Fibroblast of lung (primary cell): Measurements from ENCODE around the gene CBFA2T2. TPM values are rescaled to one million over a fixed set of nuclear protein-coding genes. Genes with fewer than 3 reads are reported as not detected.

Experiments used
- DNase-seq, 2 donors: peaks; one replicate each; pipeline versions ENCODE4 v3.0.0 to v3.0.0-alpha.2; 2010; ENCODE audit warnings: low read depth in 2 of 2
- H2AFZ ChIP-seq: 2 replicates; pipeline ENCODE4 v1.5.1; 2012; ENCODE audit warnings: low read length, control low read depth, inconsistent platforms
- H3K27ac ChIP-seq: 2 replicates; pipeline ENCODE4 v1.5.1; 2011; ENCODE audit warnings: low read length, control low read depth; ENCODE audit not compliant: insufficient read depth
- H3K27me3 ChIP-seq: 2 replicates; pipeline ENCODE4 v1.5.1; 2011; ENCODE audit warnings: mild to moderate bottlenecking, low read length; ENCODE audit not compliant: control insufficient read depth, insufficient read depth
- H3K36me3 ChIP-seq: 2 replicates; pipeline ENCODE4 v1.5.1; 2011; ENCODE audit warnings: low read length; ENCODE audit not compliant: control insufficient read depth, insufficient read depth
- H3K4me1 ChIP-seq: 2 replicates; pipeline ENCODE4 v1.5.1; 2011; ENCODE audit warnings: low read length; ENCODE audit not compliant: control insufficient read depth, insufficient read depth; ENCODE audit errors: extremely low read depth
- H3K4me2 ChIP-seq: 2 replicates; pipeline ENCODE4 v1.5.1; 2011; ENCODE audit warnings: low read length, control low read depth; ENCODE audit not compliant: insufficient read depth; ENCODE audit errors: extremely low read depth
- H3K4me3 ChIP-seq, 4 experiments: fragments of 200-600 bp in 1 of 4; sonication (generic) in 1 of 4; replicated peaks in 1 of 4; 2 replicates each; pipeline ENCODE4 v1.5.1; 2011 to 2016; ENCODE audit warnings: low read length in 4 of 4, low read depth in 3 of 4, mild to moderate bottlenecking in 3 of 4, control low read depth in 2 of 4, inconsistent platforms in 1 of 4, mixed read lengths in 1 of 4; ENCODE audit not compliant: insufficient read depth in 1 of 4; ENCODE audit errors: control extremely low read depth in 1 of 4
- H3K79me2 ChIP-seq: 2 replicates; pipeline ENCODE4 v1.5.1; 2012; ENCODE audit warnings: mild to moderate bottlenecking, low read length, inconsistent platforms; ENCODE audit not compliant: control insufficient read depth, insufficient read depth
- H3K9ac ChIP-seq: 2 replicates; pipeline ENCODE4 v1.5.1; 2011; ENCODE audit warnings: mild to moderate bottlenecking, low read length, control low read depth; ENCODE audit not compliant: insufficient read depth
- H3K9me3 ChIP-seq: 2 replicates; pipeline ENCODE4 v1.5.1; 2012; ENCODE audit warnings: low read depth, low read length; ENCODE audit not compliant: control insufficient read depth, insufficient read depth
- H4K20me1 ChIP-seq: 2 replicates; pipeline ENCODE4 v1.5.1; 2011; ENCODE audit warnings: low read length; ENCODE audit not compliant: control insufficient read depth, insufficient read depth; ENCODE audit errors: extremely low read depth
- EZH2 ChIP-seq: IDR thresholded peaks from 2 replicates; pipeline ENCODE4 v1.5.1; 2012; ENCODE audit warnings: low read length, control low read depth, mild to moderate bottlenecking; ENCODE audit errors: missing control alignments
- polyA plus RNA-seq, 2 donors: library from polyadenylated mRNA; depleted of rRNA in 1 of 2; stranded (reverse) in 1 of 2; unstranded in 1 of 2; fragments of >200 nt; gene quantifications; 2 replicates each; pipeline ENCODE4 v1.2.1, GENCODE V29; 2011 to 2012; ENCODE audit warnings: missing spikeins in 1 of 2
- total RNA-seq: library from RNA; depleted of rRNA; stranded (reverse); fragments of >200 nt; gene quantifications from 2 replicates; pipeline ENCODE4 v1.2.1, GENCODE V29; 2014
- TF ChIP-seq, protein P1 (sequence below), 2 donors: IDR thresholded peaks in 1 of 2; conservative IDR thresholded peaks in 1 of 2; 1 replicate in 1 of 2; 2 replicates in 1 of 2; pipeline ENCODE4 v1.5.1; 2011 to 2012; ENCODE audit warnings: low read length in 2 of 2, control low read depth in 1 of 2, inconsistent platforms in 1 of 2, low read depth in 1 of 2, mild to moderate bottlenecking in 1 of 2

CBFA2T2 gene
- total and polyA plus RNA-seq, 2 donors (not counting 1 experiment from before 2014, with no cell fraction given), result 5.6 to 7.3 TPM

DNA sequence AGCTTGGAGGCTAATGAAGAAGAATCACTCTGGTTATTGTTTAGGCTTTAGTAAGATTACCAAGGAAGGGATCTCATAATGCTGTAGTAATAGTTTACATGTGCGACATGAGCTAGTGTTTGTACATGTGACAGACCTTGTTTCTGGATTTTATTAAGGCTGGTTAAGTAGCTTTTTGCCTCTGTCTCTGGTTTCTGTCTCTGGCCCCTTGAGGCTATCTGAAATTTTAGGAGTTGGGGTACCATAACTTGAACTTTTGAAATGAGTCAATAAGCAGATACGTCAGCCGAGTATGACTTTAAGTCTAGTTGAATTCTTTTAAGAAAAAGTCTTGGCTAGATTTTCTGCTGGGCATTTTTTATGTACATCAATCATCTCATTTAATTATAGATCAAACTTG is 9.5 kb downstream of the CBFA2T2 start:
- no peaks in the 10 kb centered on the region for H3K4me1 ChIP-seq
- no peak overlapping the region for H3K27ac ChIP-seq
- H3K79me2 ChIP-seq, result no peaks in the 10 kb centered on the region
- no peak overlapping the region for H3K4me3 ChIP-seq
- no peaks in the 10 kb centered on the region for H3K36me3 ChIP-seq
- H4K20me1 ChIP-seq, result no peaks in the 10 kb centered on the region
- no peak overlapping the region for H3K9ac ChIP-seq
- no peaks in the 10 kb centered on the region for H3K9me3 ChIP-seq
- H3K27me3 ChIP-seq, result no peaks in the 10 kb centered on the region
- H2AFZ ChIP-seq, result no peak overlapping the region
- DNase-seq, result no peak
- no peak overlapping the region for H3K4me2 ChIP-seq
- TF ChIP-seq EZH2, result no peak
- TF ChIP-seq, protein P1, sequence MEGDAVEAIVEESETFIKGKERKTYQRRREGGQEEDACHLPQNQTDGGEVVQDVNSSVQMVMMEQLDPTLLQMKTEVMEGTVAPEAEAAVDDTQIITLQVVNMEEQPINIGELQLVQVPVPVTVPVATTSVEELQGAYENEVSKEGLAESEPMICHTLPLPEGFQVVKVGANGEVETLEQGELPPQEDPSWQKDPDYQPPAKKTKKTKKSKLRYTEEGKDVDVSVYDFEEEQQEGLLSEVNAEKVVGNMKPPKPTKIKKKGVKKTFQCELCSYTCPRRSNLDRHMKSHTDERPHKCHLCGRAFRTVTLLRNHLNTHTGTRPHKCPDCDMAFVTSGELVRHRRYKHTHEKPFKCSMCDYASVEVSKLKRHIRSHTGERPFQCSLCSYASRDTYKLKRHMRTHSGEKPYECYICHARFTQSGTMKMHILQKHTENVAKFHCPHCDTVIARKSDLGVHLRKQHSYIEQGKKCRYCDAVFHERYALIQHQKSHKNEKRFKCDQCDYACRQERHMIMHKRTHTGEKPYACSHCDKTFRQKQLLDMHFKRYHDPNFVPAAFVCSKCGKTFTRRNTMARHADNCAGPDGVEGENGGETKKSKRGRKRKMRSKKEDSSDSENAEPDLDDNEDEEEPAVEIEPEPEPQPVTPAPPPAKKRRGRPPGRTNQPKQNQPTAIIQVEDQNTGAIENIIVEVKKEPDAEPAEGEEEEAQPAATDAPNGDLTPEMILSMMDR (conservative IDR thresholded peaks at IDR 0.05 in 1 of 2, IDR thresholded peaks at IDR 0.05 in 1 of 2; ENCODE audit: low read depth in 1 of 2, low read length in 2 of 2), result no peak

DNA sequence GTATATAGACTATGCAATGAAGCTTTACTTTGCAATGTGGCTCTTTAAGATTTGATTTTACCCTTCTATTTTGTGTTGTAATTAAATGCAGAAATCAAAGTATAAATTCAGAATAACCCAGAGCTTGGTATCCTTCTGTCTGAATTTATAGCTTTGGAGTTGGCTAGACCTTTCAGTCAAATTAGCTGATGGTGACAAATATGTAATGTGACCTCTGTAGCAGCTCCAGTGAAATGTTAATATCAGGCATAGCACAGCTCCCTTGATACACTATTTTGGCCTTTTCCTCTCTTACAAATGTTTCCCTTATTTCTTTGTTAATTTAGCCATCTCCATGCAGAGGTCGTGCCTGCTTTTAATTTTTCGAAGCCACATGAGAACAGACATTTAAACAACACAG is 11.1 kb downstream of the CBFA2T2 start:
- Histone ChIP-seq H3K9ac (no peak overlapping the region), H3K4me2 (no peak overlapping the region), H3K27me3 (no peaks in the 10 kb centered on the region), H3K4me3 (no peak overlapping the region), H4K20me1 (no peaks in the 10 kb centered on the region), H3K4me1 (no peaks in the 10 kb centered on the region), H3K27ac (no peak overlapping the region), H2AFZ (no peak overlapping the region), H3K9me3 (no peaks in the 10 kb centered on the region), H3K79me2 (no peaks in the 10 kb centered on the region), H3K36me3 (no peaks in the 10 kb centered on the region)
- DNase-seq, result no peak
- TF ChIP-seq EZH2, result no peak
- TF ChIP-seq, protein P1 (conservative IDR thresholded peaks at IDR 0.05 in 1 of 2, IDR thresholded peaks at IDR 0.05 in 1 of 2; ENCODE audit: low read depth in 1 of 2, low read length in 2 of 2), result no peak

DNA sequence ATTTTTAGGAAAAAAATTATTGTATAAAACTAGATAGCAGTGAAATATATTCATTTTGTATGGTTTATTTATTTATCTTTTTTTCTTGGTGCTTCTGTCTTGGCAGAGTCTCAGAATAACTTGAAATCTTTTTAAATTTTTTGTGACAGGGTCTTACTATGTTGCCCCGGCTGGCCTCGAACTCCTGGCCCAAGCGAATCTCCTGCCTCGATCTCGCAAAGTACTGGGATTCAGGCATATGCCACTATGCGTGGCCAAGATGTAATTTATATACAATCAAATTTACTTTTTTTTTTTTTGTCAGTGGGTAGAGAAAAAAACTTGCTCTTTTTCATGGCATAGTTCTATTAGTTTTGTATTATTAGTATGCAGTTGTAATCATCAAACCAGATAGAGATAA is 13.7 kb downstream of the CBFA2T2 start:
- Histone ChIP-seq H3K4me3 (no peak overlapping the region), H3K36me3 (no peaks in the 10 kb centered on the region), H3K27me3 (no peaks in the 10 kb centered on the region), H3K4me1 (no peaks in the 10 kb centered on the region), H3K79me2 (no peaks in the 10 kb centered on the region), H3K9me3 (no peaks in the 10 kb centered on the region), H3K9ac (no peak overlapping the region), H2AFZ (no peak overlapping the region), H3K27ac (no peak overlapping the region), H4K20me1 (no peaks in the 10 kb centered on the region), H3K4me2 (no peak overlapping the region)
- TF ChIP-seq, protein P1 (conservative IDR thresholded peaks at IDR 0.05 in 1 of 2, IDR thresholded peaks at IDR 0.05 in 1 of 2; ENCODE audit: low read depth in 1 of 2, low read length in 2 of 2), result no peak
- no peak for TF ChIP-seq EZH2
- no peak for DNase-seq
